Left ventricle myocardium inferior (tissue), 1 donor: Measurements from ENCODE around the gene AUH. TPM values are rescaled to one million over a fixed set of nuclear protein-coding genes. Genes with fewer than 3 reads are reported as not detected.

Source experiments
- DNase-seq: peaks from one replicate; pipeline ENCODE4 v3.0.0-alpha.2; 2020
- H3K27ac ChIP-seq: fragments of 200-600 bp; replicated peaks from 2 replicates; pipeline ENCODE4 v1.8.0; 2021
- H3K27me3 ChIP-seq: fragments of 200-600 bp; 2 replicates; pipeline ENCODE4 v1.8.0; 2021; ENCODE audit warnings: low read depth
- H3K36me3 ChIP-seq: fragments of 200-600 bp; 2 replicates; pipeline ENCODE4 v1.8.0; 2021
- H3K4me1 ChIP-seq: fragments of 200-600 bp; 2 replicates; pipeline ENCODE4 v1.8.0; 2021
- H3K4me3 ChIP-seq: fragments of 200-600 bp; 2 replicates; pipeline ENCODE4 v1.8.0; 2021; ENCODE audit warnings: mild to moderate bottlenecking, moderate library complexity
- H3K9me3 ChIP-seq: fragments of 200-600 bp; replicated peaks from 2 replicates; pipeline ENCODE4 v1.8.0; 2021
- CTCF ChIP-seq: fragments of 200-600 bp; IDR thresholded peaks from 2 replicates; pipeline ENCODE4 v1.8.0; 2021; ENCODE audit warnings: antibody characterized with exemption, mild to moderate bottlenecking, borderline replicate concordance
- intact Hi-C: fragments of 100-400 bp; cut with micrococcal nuclease; formaldehyde crosslinking; loops from one replicate; pipeline ENCODE4 v1.11.0; 2022
- total RNA-seq: library from RNA; stranded (reverse); fragmentation: NEBNext Ultra II Directional; extraction: Animal tissue kit (Norgen Biotek cat#: 25700); gene quantifications from one replicate; pipeline ENCODE4 v1.2.1, GENCODE V29; 2021
- donor health status: DM: no; HTN: yes; CAD: no; lungs with severe emphysema.

Gene AUH
- total RNA-seq, 1 donor from 2014 or later, result 44.1 TPM

GRCh38 chr9:91273853-91274552 is 87.7 kb downstream of the AUH start:
- Histone ChIP-seq H3K27me3 (no peaks in the 10 kb centered on the region), H3K4me1 (peaks cover 32% of the 10 kb centered on the region), H3K4me3 (no peak overlapping the region), H3K27ac (no peak overlapping the region), H3K9me3 (no peaks in the 10 kb centered on the region), H3K36me3 (no peaks in the 10 kb centered on the region)
- no peak for TF ChIP-seq CTCF
- intact Hi-C loops, result no loop called here
- no peak for DNase-seq

DNA sequence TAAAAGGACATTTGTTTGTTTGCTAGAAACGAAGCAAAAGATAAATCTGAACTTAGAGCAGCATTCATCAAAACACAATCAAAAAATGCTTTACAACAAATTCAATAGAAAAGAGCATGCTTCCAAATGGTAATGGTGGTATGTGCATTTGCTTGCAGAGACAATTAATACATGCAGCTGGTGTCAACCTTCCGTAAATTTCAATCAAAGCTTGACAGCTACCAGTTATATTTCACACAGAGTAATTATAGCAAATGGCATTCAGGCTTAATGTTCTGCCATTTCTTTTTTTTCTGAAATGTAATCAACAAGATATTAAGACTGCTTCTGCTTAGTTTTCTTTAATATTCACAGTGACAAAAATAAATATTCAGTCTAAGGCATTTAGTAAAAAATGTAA is 90.6 kb downstream of the AUH start:
- Histone ChIP-seq H3K27me3 (no peaks in the 10 kb centered on the region), H3K4me3 (no peak overlapping the region), H3K9me3 (no peaks in the 10 kb centered on the region), H3K4me1 (peaks cover 32% of the 10 kb centered on the region), H3K36me3 (no peaks in the 10 kb centered on the region), H3K27ac (no peak overlapping the region)
- TF ChIP-seq CTCF, result no peak
- DNase-seq, result no peak
- intact Hi-C loops, result no loop called here

- DNase-seq, result no peak
- Histone ChIP-seq H3K9me3 (no peaks in the 10 kb centered on the region), H3K36me3 (no peaks in the 10 kb centered on the region), H3K4me3 (no peak overlapping the region), H3K27ac (no peak overlapping the region), H3K4me1 (peaks cover 21% of the 10 kb centered on the region), H3K27me3 (no peaks in the 10 kb centered on the region)
- intact Hi-C loops, result no loop called here
- TF ChIP-seq CTCF, result no peak
Observed at GRCh38 chr9:91269907-91270491, 91.7 kb downstream of the AUH start.

- Histone ChIP-seq H3K4me1 (peaks cover 4% of the 10 kb centered on the region), H3K27me3 (no peaks in the 10 kb centered on the region), H3K9me3 (no peaks in the 10 kb centered on the region), H3K27ac (no peak overlapping the region), H3K4me3 (no peak overlapping the region), H3K36me3 (no peaks in the 10 kb centered on the region)
- TF ChIP-seq CTCF, result no peak
- intact Hi-C loops, result no loop called here
- no peak for DNase-seq
Observed at GRCh38 chr9:91266448-91266847, 95.3 kb downstream of the AUH start.

GRCh38 chr9:91265514-91265913 is 96.2 kb downstream of the AUH start:
- TF ChIP-seq CTCF, result no peak
- intact Hi-C loops, result no loop called here
- Histone ChIP-seq H3K27me3 (no peaks in the 10 kb centered on the region), H3K27ac (no peak overlapping the region), H3K4me1 (peaks cover 7% of the 10 kb centered on the region), H3K9me3 (no peaks in the 10 kb centered on the region), H3K36me3 (no peaks in the 10 kb centered on the region), H3K4me3 (no peak overlapping the region)
- DNase-seq, result no peak
